ENCODE data around the gene EPB42.
"Not testable (repeated sequence)": the region's sequence is repeated elsewhere in the genome, so short reads cannot be mapped to it uniquely, and the experiment has no call there.

The EPB42 gene

DNA sequence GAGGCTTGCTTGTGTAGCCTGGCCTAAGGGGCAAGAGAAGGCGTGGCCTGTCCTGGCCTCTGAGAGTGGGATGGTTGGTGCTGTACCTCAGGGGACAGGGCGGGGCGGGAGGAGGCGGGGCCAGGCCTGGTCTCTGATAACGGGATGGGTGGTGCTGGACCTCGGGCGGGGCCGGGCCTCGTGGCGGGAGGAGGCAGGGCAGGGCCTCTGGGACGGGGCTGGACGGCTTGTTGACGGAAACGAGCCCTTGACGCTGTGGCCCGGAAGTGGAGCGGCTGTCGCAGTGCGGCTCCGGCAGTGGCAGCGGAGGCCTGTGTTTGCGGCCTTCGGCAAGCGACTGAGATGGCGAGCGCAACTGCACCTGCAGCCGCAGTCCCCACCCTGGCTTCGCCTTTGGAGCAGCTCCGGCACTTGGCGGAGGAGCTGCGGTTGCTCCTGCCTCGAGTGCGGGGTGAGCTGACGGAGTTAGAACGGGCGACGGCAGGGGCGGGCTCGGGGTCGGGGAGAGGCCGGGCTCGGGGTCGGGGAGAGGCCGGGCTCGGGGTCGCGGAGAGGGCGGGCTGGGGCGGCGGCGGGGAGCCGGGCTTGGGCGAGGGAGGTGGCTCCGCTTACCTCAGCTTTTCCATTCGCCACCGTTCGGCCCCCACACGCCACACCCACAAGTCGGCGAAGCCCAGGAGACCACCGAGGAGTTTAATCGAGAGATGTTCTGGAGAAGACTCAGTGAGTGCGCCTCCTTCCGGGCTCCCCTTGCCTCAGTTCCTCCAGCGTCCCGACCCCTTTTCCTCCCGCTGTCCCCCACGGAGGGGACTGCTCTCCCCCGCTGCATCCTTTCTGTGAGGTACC lies 35.4 kb downstream of the EPB42 start, which contains the start of gene CCNDBP1:
Gene CCNDBP1, plus strand, starts transcription at position 247 of the 846 bp plus-strand sequence. Its CDS starts 96 bp downstream, at position 343.
- DNase-seq (ENCODE audit: low read depth) = peak; percentile 51

GRCh38 chr15:43184407-43185124 lies 36.3 kb downstream of the EPB42 start:
- no peak for DNase-seq (ENCODE audit: low read depth)

- DNase-seq (ENCODE audit: low read depth) = no peak
Observed at GRCh38 chr15:43183270-43183669, 37.5 kb downstream of the EPB42 start.

DNA sequence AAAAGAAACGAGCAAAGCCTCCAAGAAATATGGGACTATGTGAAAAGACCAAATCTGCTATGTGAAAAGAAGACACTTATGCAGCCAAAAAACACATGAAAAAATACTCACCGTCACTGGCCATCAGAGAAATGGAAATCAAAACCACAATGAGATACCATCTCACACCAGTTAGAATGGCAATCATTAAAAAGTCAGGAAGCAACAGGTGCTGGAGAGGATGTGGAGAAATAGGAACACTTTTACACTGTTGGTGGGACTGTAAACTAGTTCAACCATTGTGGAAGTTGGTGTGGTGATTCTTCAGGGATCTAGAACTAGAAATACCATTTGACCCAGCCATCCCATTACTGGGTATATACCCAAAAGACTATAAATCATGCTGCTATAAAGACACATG lies 43.7 kb downstream of the EPB42 start:
- DNase-seq (ENCODE audit: low read depth) = not testable (repeated sequence)

DNA sequence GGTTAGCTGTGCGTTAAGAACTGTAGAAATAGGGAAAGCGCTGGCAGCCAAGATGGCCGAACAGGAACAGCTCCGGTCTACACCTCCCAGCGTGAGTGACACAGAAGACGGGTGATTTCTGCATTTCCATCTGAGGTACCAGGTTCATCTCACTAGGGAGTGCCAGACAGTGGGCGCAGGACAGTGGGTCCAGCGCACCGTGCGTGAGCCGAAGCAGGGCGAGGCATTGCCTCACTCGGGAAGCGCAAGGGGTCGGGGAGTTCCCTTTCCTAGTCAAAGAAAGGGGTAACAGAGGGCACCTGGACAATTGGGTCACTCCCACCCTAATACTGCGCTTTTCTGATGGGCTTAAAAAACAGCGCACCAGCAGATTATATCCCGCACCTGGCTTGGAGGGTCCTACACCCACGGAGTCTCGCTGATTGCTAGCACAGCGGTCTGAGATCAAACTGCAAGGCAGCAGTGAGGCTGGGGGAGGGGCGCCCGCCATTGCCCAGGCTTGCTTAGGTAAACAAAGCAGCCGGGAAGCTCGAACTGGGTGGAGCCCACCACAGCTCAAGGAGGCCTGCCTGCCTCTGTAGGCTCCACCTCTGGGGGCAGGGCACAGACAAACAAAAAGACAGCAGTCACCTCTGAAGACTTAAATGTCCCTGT lies 45.0 kb downstream of the EPB42 start:
- not testable (repeated sequence) for DNase-seq (ENCODE audit: low read depth)

GRCh38 chr15:43169888-43170287 lies 50.9 kb downstream of the EPB42 start:
- DNase-seq (ENCODE audit: low read depth) = no peak

DNA sequence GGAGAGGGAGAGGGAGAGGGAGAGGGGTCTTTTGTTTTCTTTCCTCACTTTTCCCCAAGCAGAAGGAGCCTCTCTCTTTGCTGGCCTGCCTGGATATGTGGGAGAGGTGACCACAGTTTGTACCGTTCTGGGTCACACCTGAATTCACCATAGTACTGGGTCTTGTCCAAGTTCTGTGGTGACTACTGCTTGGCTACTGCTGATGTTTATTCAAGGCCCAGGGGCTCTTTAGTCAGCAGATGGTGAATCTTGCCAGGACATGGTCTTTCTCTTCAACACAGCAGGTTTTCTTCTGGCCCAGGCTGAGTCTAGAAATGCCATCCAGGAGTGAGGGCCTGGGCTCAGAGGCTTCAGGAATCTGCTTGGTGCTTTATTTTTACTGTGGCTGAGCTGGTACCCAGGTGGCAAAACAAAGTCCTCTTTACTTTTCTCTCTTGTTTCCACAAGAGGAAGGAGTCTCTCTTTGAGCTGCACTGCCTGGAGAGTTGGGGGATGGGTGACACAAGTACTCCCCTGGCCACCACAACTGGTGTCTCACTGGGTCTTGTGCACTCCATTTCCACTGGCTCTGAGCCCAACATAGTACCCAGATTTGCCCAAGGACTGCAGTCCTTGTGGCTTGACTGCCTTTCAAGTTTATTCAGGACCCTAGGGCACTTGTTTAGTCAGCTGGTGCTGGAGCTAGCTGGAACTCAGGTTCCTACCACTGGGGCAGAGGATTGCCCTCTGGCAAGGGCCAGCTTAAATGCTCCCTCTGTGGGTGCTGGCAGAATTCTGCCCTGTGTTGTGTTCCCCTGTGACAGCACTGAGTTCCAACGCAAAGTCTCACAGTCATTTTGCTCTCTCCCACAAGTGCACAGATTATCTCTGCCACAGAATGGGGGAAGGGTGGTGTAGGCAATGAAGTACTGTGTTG lies 52.4 kb downstream of the EPB42 start:
- DNase-seq (ENCODE audit: low read depth) = no peak

- DNase-seq (ENCODE audit: low read depth) = not testable (repeated sequence)
Observed at GRCh38 chr15:43167261-43167660, 53.6 kb downstream of the EPB42 start.

GRCh38 chr15:43165801-43166325 lies 55.0 kb downstream of the EPB42 start:
- DNase-seq (ENCODE audit: low read depth) = no peak

- no peak for DNase-seq (ENCODE audit: low read depth)
Observed at GRCh38 chr15:43153269-43153668, 67.5 kb downstream of the EPB42 start.

- DNase-seq (ENCODE audit: low read depth) = no peak
Observed at GRCh38 chr15:43151688-43152087, 69.1 kb downstream of the EPB42 start.

DNA sequence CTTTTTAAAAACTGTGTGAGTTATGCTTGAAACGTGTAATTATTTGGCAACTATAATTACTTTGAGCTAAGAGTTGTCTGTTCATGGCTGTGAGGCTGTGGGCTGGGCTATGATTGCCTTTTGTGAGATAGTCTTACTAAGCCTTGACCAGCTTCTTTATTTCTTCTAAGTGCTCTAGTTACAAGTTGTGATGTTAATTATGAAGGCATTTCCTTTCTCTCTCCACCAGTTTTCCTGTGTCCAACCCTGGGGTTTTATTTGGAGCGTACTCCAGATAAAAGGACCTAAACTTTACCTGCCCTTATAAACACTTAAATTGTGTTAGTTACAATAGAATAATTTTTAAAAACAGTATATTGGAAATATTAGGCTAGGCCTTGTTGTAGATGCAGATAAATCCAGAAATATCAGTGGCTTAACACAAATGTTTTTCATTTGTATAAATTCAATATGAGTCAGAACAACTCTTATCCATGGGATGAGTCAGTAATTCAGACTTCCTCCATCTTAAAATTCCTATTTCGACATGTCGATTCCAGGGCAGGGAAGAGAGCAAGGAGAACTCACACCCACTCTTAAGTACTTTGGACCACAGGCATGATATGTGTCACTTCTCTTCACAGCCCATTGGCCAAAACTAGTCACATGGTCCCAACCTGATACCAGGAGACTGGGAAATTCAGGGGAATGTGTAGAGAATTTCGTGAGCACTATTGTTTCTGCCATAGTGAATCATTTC lies 70.5 kb downstream of the EPB42 start:
- DNase-seq (ENCODE audit: low read depth) = peak; percentile 73

Data from GM04503 (cell line).